ENCODE measurements around the gene PCID2.

Gene PCID2

GRCh38 chr13:113137691-113138298 lies 70.7 kb downstream of the PCID2 start:
- no peak for TF ChIP-seq CTCF (IDR thresholded peaks at IDR 0.05; ENCODE audit: insufficient read depth, missing control alignments)
- DNase-seq (ENCODE audit: insufficient read length, low spot score) (no peak), FAIRE-seq (no peak)

- FAIRE-seq, result peak; percentile 29
Observed at GRCh38 chr13:113135281-113135760, 73.1 kb downstream of the PCID2 start.

GRCh38 chr13:113129921-113130750 lies 78.3 kb downstream of the PCID2 start:
- FAIRE-seq, result no peak
- no peak for DNase-seq (ENCODE audit: insufficient read length, low spot score)
- TF ChIP-seq CTCF (IDR thresholded peaks at IDR 0.05; ENCODE audit: insufficient read depth, missing control alignments), result no peak

More at GRCh38 chr13:113135281-113135760, 73.1 kb downstream of the PCID2 start:
- DNase-seq (ENCODE audit: insufficient read length, low spot score), result no peak
- no peak for TF ChIP-seq CTCF (IDR thresholded peaks at IDR 0.05; ENCODE audit: insufficient read depth, missing control alignments)

- DNase-seq (ENCODE audit: insufficient read length, low spot score) (no peak), FAIRE-seq (no peak)
- TF ChIP-seq CTCF (IDR thresholded peaks at IDR 0.05; ENCODE audit: insufficient read depth, missing control alignments), result no peak
Observed at GRCh38 chr13:113129480-113129879, 79.0 kb downstream of the PCID2 start.
